K562 (cell line): ENCODE results near the gene PTGES3. TPM values are rescaled to one million over a fixed set of nuclear protein-coding genes. Genes with fewer than 3 reads are reported as not detected.
A peak's percentile ranks its signal among the peaks of the same experiment; 100 is the strongest.

Experiments
- ATF3 ChIP-seq, 2 experiments: fragments of 450-650 bp in 1 of 2; sonication (generic) in 1 of 2; formaldehyde crosslinking in 1 of 2; IDR thresholded peaks in 1 of 2; conservative IDR thresholded peaks in 1 of 2; 2 replicates each; pipeline versions ENCODE4 v1.6.1 to v1.8.1; 2016 to 2023; ENCODE audit warnings: mild to moderate bottlenecking in 2 of 2, moderate library complexity in 2 of 2, inconsistent platforms in 1 of 2, missing genetic modification reagents in 1 of 2
- BMI1 ChIP-seq: fragments of 150-350 bp; IDR thresholded peaks from 2 replicates; pipeline ENCODE4 v1.6.1; 2014; ENCODE audit warnings: low read length
- BRF1 ChIP-seq: IDR thresholded peaks from 3 replicates; pipeline ENCODE4 v1.6.1; 2011; ENCODE audit warnings: borderline replicate concordance, mild to moderate bottlenecking; ENCODE audit not compliant: insufficient read length; ENCODE audit errors: extremely low read depth
- CEBPG ChIP-seq, 3 experiments: fragments of 200-800 bp in 1 of 3; sonication (Bioruptor generic) in 1 of 3; sonication (generic) in 1 of 3; formaldehyde crosslinking in 1 of 3; IDR thresholded peaks in 2 of 3; conservative IDR thresholded peaks in 1 of 3; 2 replicates each; pipeline versions ENCODE4 v1.6.1 to v1.8.0; 2016 to 2022; ENCODE audit warnings: missing compliant biosample characterization in 2 of 3, missing genetic modification characterization in 2 of 3, mild to moderate bottlenecking in 1 of 3, missing genetic modification reagents in 1 of 3
- CREB1 ChIP-seq, 2 experiments: sonication (generic) in 1 of 2; formaldehyde crosslinking in 1 of 2; IDR thresholded peaks; 2 replicates each; pipeline versions ENCODE4 v1.6.1 to v1.8.0; 2012 to 2022; ENCODE audit warnings: inconsistent platforms in 1 of 2, mild to moderate bottlenecking in 1 of 2, missing genetic modification reagents in 1 of 2, moderate library complexity in 1 of 2
- CREB3 ChIP-seq: fragments of 450-650 bp; conservative IDR thresholded peaks from 2 replicates; pipeline ENCODE4 v1.6.1; 2016; ENCODE audit warnings: missing genetic modification characterization, low read depth, mild to moderate bottlenecking, missing compliant biosample characterization, moderate library complexity
- DEAF1 ChIP-seq: fragments of 450-650 bp; formaldehyde crosslinking; IDR thresholded peaks from 2 replicates; pipeline ENCODE4 v1.4.0; 2020; ENCODE audit warnings: mild to moderate bottlenecking, moderate library complexity
- FOS ChIP-seq: IDR thresholded peaks from 3 replicates; pipeline ENCODE4 v1.6.1; 2011; ENCODE audit not compliant: insufficient read length; ENCODE audit errors: extremely low read depth
- GATA2 ChIP-seq: sonication (generic); formaldehyde crosslinking; IDR thresholded peaks from 2 replicates; pipeline ENCODE4 v1.4.0; 2020; ENCODE audit warnings: mild to moderate bottlenecking, missing genetic modification reagents
- KAT8 ChIP-seq: fragments of 450-650 bp; IDR thresholded peaks from 2 replicates; pipeline ENCODE4 v1.6.1; 2016; ENCODE audit warnings: low read depth, mild to moderate bottlenecking
- MEF2D ChIP-seq: conservative IDR thresholded peaks from 2 replicates; pipeline ENCODE4 v1.6.1; 2016; ENCODE audit warnings: low read depth, missing genetic modification characterization, missing compliant biosample characterization
- NR4A1 ChIP-seq, 2 experiments: fragments of 250-450 bp in 1 of 2; fragments of 450-650 bp in 1 of 2; sonication (Bioruptor Pico) in 1 of 2; IDR thresholded peaks; 2 replicates each; pipeline versions ENCODE4 v1.4.0 to v1.6.1; 2016 to 2020; ENCODE audit warnings: mild to moderate bottlenecking in 2 of 2, missing compliant biosample characterization in 1 of 2, missing genetic modification characterization in 1 of 2, moderate library complexity in 1 of 2
- RFX5 ChIP-seq: IDR thresholded peaks from 2 replicates; pipeline ENCODE4 v1.6.1; 2011; ENCODE audit warnings: low read depth, mild to moderate bottlenecking, improper control_type of control experiment, low read length
- RFX7 ChIP-seq: fragments of 250-450 bp; sonication (Bioruptor Pico); IDR thresholded peaks from 2 replicates; pipeline ENCODE4 v1.5.1; 2021; ENCODE audit warnings: mild to moderate bottlenecking
- SNIP1 ChIP-seq: fragments of 450-650 bp; IDR thresholded peaks from 2 replicates; pipeline ENCODE4 v1.7.1; 2017; ENCODE audit warnings: low read depth, mild to moderate bottlenecking
- SP2 ChIP-seq: IDR thresholded peaks from 2 replicates; pipeline ENCODE4 v1.6.1; 2011; ENCODE audit warnings: mild to moderate bottlenecking, low read depth, low read length, moderate library complexity; ENCODE audit not compliant: poor library complexity, severe bottlenecking; ENCODE audit errors: extremely low read depth
- THRB ChIP-seq: fragments of 450-650 bp; formaldehyde crosslinking; conservative IDR thresholded peaks from 2 replicates; pipeline ENCODE4 v1.4.0; 2022; ENCODE audit warnings: mild to moderate bottlenecking, missing genetic modification characterization
- ZFP1 ChIP-seq: fragments of 450-650 bp; formaldehyde crosslinking; IDR thresholded peaks from 2 replicates; pipeline ENCODE4 v1.4.0; 2020; ENCODE audit warnings: mild to moderate bottlenecking, mixed read lengths
- ZNF699 ChIP-seq: fragments of 250-450 bp; sonication (Bioruptor Pico); IDR thresholded peaks from 2 replicates; pipeline ENCODE4 v1.8.0; 2021; ENCODE audit warnings: mild to moderate bottlenecking, moderate library complexity; ENCODE audit not compliant: insufficient replicate concordance
- ZNF75A ChIP-seq: fragments of 450-650 bp; formaldehyde crosslinking; IDR thresholded peaks from 2 replicates; pipeline ENCODE4 v1.4.0; 2020; ENCODE audit warnings: mild to moderate bottlenecking
- polyA plus RNA-seq, 8 experiments: library from polyadenylated mRNA; depleted of rRNA in 4 of 8; stranded (reverse) in 5 of 8; unstranded in 3 of 8; fragments of >200 nt; fragmentation: Nextera tagmentation in 2 of 8; fragmentation: Illumina TruSeq in 1 of 8; extraction: Ambion mirVana in 2 of 8; extraction: Trizol in 1 of 8; gene quantifications; 2 replicates each; pipeline versions ENCODE4 v1.2.1 to v1.2.3, GENCODE V29; 2011 to 2014; ENCODE audit warnings: inconsistent platforms in 1 of 8, missing spikeins in 1 of 8
- total RNA-seq, 7 experiments: library from RNA; depleted of rRNA in 6 of 7; stranded (reverse); fragments of >200 nt in 6 of 7; fragmentation: Illumina TruSeq in 2 of 7; extraction: Trizol in 2 of 7; gene quantifications; 2 replicates each; pipeline versions ENCODE4 v1.2.1 to v1.2.3, GENCODE V29; 2011 to 2021; ENCODE audit warnings: low replicate concordance in 1 of 7

The PTGES3 gene
- total and polyA plus RNA-seq, 9 of the 15 experiments (the other 6 are each of a cell fraction or from before 2014, with no cell fraction given): 163 to 501 (median 213) TPM

GRCh38 chr12:56724972-56725722 lies 37.1 kb upstream of the PTGES3 start, which contains the start of gene NACA (continued):
- TF ChIP-seq ATF3 (IDR thresholded peaks at IDR 0.05): 0 out of 2 replicates have a peak, but pooled peaks have one; percentile 22
- peak; percentile 79; the same call in 1 of the 2 replicates for TF ChIP-seq ATF3 (CRISPR knock-in tag; conservative IDR thresholded peaks at IDR 0.05)
- peak; percentile 72; the same call in 1 of the 2 replicates for TF ChIP-seq THRB (CRISPR knock-in tag)
- no peak for TF ChIP-seq ZNF699 (CRISPR knock-in tag)
- TF ChIP-seq SNIP1: no peak
- no peak for TF ChIP-seq FOS
- no peak for TF ChIP-seq MEF2D (tag)
- no peak for TF ChIP-seq ZNF75A (CRISPR knock-in tag)
- peak; percentile 44 for TF ChIP-seq SP2
- TF ChIP-seq GATA2 (CRISPR knock-in tag): no peak
- TF ChIP-seq RFX7: no peak
- no peak for TF ChIP-seq NR4A1 (CRISPR knock-in tag; IDR thresholded peaks at IDR 0.05)
- TF ChIP-seq NR4A1 (tag; IDR thresholded peaks at IDR 0.05): no peak
- no peak for TF ChIP-seq CREB3 (tag)
- TF ChIP-seq CEBPG (CRISPR knock-in tag; IDR thresholded peaks at IDR 0.05): no peak
- TF ChIP-seq CEBPG (tag; conservative IDR thresholded peaks at IDR 0.05 in 1 of 2, IDR thresholded peaks at IDR 0.05 in 1 of 2): no peak
- TF ChIP-seq RFX5: no peak
- TF ChIP-seq DEAF1: no peak
- no peak for TF ChIP-seq ZFP1 (CRISPR knock-in tag)
- TF ChIP-seq KAT8: peak; percentile 86
- TF ChIP-seq BRF1: no peak
- no peak for TF ChIP-seq BMI1
- TF ChIP-seq CREB1 (IDR thresholded peaks at IDR 0.05): 0 out of 2 replicates have a peak, but pooled peaks have one; percentile 15
- TF ChIP-seq CREB1 (CRISPR knock-in tag; IDR thresholded peaks at IDR 0.05): peak; percentile 74
